Measurements from ENCODE around the gene SPATA32.

DNA sequence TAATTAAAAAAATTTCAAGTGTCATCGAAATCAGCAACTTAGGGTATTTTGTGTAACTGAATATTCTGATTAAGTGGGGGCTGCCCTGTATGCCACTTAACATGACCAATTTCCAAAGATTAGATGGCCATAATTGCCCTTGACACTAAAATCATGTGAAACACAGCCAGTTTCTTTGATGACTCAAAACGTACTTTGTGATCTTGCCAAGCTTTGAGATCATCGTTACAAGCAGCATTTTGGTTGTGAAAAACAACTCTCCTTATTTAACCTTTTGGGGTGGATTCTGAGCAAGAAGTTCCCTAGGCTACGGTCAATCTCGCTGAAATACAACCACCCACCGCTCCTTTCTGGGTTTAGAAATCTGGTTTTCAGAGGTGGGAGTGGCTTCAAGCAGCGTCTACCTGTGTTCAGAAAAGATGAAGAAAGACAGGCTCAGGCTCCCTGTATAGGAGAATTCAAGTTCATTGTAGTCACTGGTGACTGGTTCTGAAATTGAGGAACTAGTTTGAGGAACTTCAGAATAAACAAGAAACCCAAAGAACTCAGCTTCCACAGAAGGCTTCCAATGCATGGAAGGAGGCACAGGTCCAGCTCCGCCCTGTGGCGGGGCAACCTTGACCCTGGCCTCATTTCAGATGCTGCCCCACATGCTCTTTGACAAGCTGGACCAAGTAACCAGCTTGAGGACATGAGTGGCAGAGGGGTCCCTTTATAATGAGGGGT, 45.6 kb upstream of the SPATA32 start:
- TF ChIP-seq ESRRG (CRISPR knock-in tag; IDR thresholded peaks at IDR 0.05) (no peak), ZC3H10 (CRISPR knock-in tag; IDR thresholded peaks at IDR 0.05) (0 out of 2 replicates have a peak, but pooled peaks have one; percentile 38), ZFP3 (CRISPR knock-in tag; IDR thresholded peaks at IDR 0.05) (no peak), CSDC2 (CRISPR knock-in tag; IDR thresholded peaks at IDR 0.05) (no peak), ZNF70 (CRISPR knock-in tag; IDR thresholded peaks at IDR 0.05) (no peak), ISL1 (CRISPR knock-in tag; IDR thresholded peaks at IDR 0.05) (peak; percentile 80), ZNF565 (CRISPR knock-in tag; conservative IDR thresholded peaks at IDR 0.05; ENCODE audit: low read depth) (no peak), PPARA (CRISPR knock-in tag; IDR thresholded peaks at IDR 0.05; ENCODE audit: borderline replicate concordance) (no peak), POU6F1 (CRISPR knock-in tag; IDR thresholded peaks at IDR 0.05; ENCODE audit: borderline replicate concordance, low read depth) (no peak), ARNTL (CRISPR knock-in tag; IDR thresholded peaks at IDR 0.05; ENCODE audit: borderline replicate concordance, low read depth) (no peak), RARB (CRISPR knock-in tag; IDR thresholded peaks at IDR 0.05) (no peak), ZFP30 (CRISPR knock-in tag; IDR thresholded peaks at IDR 0.05) (no peak), TOX (CRISPR knock-in tag; IDR thresholded peaks at IDR 0.05; ENCODE audit: borderline replicate concordance) (no peak)
- TF ChIP-seq, protein P1, sequence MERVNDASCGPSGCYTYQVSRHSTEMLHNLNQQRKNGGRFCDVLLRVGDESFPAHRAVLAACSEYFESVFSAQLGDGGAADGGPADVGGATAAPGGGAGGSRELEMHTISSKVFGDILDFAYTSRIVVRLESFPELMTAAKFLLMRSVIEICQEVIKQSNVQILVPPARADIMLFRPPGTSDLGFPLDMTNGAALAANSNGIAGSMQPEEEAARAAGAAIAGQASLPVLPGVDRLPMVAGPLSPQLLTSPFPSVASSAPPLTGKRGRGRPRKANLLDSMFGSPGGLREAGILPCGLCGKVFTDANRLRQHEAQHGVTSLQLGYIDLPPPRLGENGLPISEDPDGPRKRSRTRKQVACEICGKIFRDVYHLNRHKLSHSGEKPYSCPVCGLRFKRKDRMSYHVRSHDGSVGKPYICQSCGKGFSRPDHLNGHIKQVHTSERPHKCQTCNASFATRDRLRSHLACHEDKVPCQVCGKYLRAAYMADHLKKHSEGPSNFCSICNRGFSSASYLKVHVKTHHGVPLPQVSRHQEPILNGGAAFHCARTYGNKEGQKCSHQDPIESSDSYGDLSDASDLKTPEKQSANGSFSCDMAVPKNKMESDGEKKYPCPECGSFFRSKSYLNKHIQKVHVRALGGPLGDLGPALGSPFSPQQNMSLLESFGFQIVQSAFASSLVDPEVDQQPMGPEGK (CRISPR knock-in tag; IDR thresholded peaks at IDR 0.05; ENCODE audit: borderline replicate concordance): no peak

Measured in SK-N-SH treated with all-trans-retinoic acid at 6 μM for 48 hours (cell line).